NB4 (cell line): ENCODE data around the gene KLLN.
"Not testable (repeated sequence)": the region's sequence is repeated elsewhere in the genome, so short reads cannot be mapped to it uniquely, and the experiment has no call there.

Experiments
- DNase-seq: peaks from one replicate; pipeline ENCODE4 v3.0.0; 2010; ENCODE audit warnings: low read depth
- H3K4me3 ChIP-seq: one replicate; pipeline ENCODE4 v1.5.1; 2011; ENCODE audit warnings: mild to moderate bottlenecking, low read depth, low read length, moderate library complexity
- CTCF ChIP-seq: IDR thresholded peaks from one replicate; pipeline ENCODE4 v1.5.1; 2012; ENCODE audit warnings: low read depth, low read length
- MAX ChIP-seq: IDR thresholded peaks from 2 replicates; pipeline ENCODE4 v1.6.1; 2011; ENCODE audit warnings: low read depth, low read length
- MYC ChIP-seq: IDR thresholded peaks from 2 replicates; pipeline ENCODE4 v1.6.1; 2011; ENCODE audit warnings: low read depth, low read length
- POLR2A ChIP-seq: IDR thresholded peaks from 2 replicates; pipeline ENCODE4 v1.6.1; 2011; ENCODE audit warnings: mild to moderate bottlenecking; ENCODE audit not compliant: insufficient read length; ENCODE audit errors: extremely low read depth

KLLN gene

GRCh38 chr10:87872828-87873227, 9.5 kb upstream of the KLLN start:
- TF ChIP-seq CTCF (no peak), MYC (no peak), MAX (no peak), POLR2A (no peak)
- no peak overlapping the region for H3K4me3 ChIP-seq
- DNase-seq, result no peak

GRCh38 chr10:87869773-87870551, 6.6 kb upstream of the KLLN start:
- peak overlapping the region; percentile 77 for H3K4me3 ChIP-seq
- TF ChIP-seq POLR2A, result no peak
- no peak for TF ChIP-seq MYC
- TF ChIP-seq CTCF, result no peak
- TF ChIP-seq MAX, result no peak
- DNase-seq, result no peak

DNA sequence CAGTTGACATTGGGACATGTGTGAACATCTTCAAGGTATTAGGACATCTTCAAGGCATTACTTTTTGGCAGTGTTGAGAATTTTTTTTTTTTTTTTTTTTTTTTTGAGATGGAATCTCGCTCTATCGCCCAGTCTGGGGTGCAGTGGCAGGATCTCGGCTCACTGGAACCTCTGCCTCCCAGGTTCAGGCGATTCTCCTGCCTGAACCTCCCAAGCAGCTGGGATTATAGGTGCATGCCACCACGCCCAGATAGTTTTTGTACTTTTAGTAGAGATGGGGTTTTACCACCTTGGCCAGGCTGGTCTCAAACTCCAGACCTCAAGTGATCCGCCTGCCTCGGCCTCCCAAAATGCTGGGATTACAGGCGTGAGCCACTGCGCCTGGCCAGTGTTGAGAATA, 5.8 kb upstream of the KLLN start:
- H3K4me3 ChIP-seq, result peak overlapping the region; percentile 77
- not testable (repeated sequence) for DNase-seq

DNA sequence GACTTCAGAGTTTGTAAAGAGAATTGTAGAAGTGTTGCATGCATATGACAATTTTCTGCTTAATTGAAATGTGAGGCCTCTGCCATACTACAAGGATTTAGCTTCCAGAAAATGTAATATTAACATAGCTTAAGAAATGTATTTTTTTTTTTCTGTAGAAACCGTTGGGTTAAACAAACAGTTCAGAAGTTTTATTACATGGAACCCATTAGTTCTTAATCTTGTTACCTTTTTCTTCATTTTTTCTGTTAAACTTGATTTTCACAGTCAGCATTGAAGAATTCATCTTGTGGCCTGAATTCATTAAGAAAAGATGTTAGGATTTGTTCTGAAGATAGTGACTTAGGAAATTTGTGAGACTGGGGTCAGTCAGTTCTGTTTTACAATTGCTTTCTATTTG, 4.9 kb upstream of the KLLN start:
- peak overlapping the region; percentile 77 for H3K4me3 ChIP-seq
- TF ChIP-seq MAX (no peak), POLR2A (no peak), CTCF (no peak), MYC (no peak)

GRCh38 chr10:87867453-87867852, 4.1 kb upstream of the KLLN start:
- TF ChIP-seq CTCF (no peak), POLR2A (no peak), MAX (no peak), MYC (no peak)
- DNase-seq, result no peak
- H3K4me3 ChIP-seq, result peak overlapping the region; percentile 77

More for the DNA sequence above, 4.9 kb upstream of the KLLN start:
- no peak for DNase-seq

DNA sequence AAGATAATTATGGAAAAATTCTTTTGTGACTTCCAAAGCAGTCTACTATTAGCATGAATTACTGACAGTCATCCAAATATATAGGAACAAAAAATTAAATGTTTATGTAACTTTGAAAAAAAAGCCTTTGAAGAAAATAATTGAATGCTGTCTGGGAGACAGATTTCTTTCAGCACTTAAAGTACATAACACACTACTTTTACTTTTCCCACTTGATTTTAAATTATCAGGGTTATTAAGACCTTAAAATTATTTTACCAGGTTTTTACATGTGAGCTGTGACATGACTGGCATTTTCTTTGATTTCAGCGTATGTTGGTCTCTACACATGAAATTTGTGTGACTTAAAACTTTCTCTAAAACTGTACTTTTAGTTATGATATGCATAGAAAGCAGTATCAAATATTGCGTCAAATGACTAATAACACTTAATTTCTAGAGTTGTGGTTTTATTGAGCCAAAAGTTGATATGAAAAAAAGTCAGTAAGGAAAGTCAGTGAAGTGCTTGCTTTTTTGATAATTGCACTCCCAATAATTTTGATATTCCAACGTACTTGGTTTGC, 3.2 kb upstream of the KLLN start:
- no peak for DNase-seq
- peak overlapping the region; percentile 77 for H3K4me3 ChIP-seq
- TF ChIP-seq POLR2A, result no peak
